GM23338 (cell line): ENCODE measurements around the gene TEDC2. TPM values are rescaled to one million over a fixed set of nuclear protein-coding genes. Genes with fewer than 3 reads are reported as not detected.
A peak's percentile ranks its signal among the peaks of the same experiment; 100 is the strongest.

Experiments used
- ATAC-seq: fragments of 200-7000 bp; cut with Tn5 transposase; 3 replicates; pipeline ENCODE4 v1.9.1; 2020
- DNase-seq: peaks from one replicate; pipeline ENCODE4 v3.0.0-alpha.2; 2015; ENCODE audit warnings: low spot score
- H2AFZ ChIP-seq: fragments of 200-600 bp; sonication (generic); 2 replicates; pipeline ENCODE4 v1.8.0; 2016; ENCODE audit warnings: antibody characterized with exemption, mild to moderate bottlenecking, moderate library complexity
- H3F3A ChIP-seq: fragments of 200-600 bp; sonication (generic); replicated peaks from 2 replicates; pipeline ENCODE4 v1.8.0; 2017; ENCODE audit warnings: antibody characterized with exemption, mixed run types, low read depth
- H3K27ac ChIP-seq: fragments of 200-600 bp; sonication (generic); 2 replicates; pipeline ENCODE4 v1.6.1; 2016; ENCODE audit warnings: low read depth
- H3K27me3 ChIP-seq: fragments of 200-600 bp; sonication (generic); 2 replicates; pipeline ENCODE4 v1.8.0; 2016; ENCODE audit warnings: mild to moderate bottlenecking, mixed run types, moderate library complexity; ENCODE audit not compliant: insufficient read depth
- H3K36me3 ChIP-seq: fragments of 200-600 bp; sonication (generic); 2 replicates; pipeline ENCODE4 v1.8.0; 2016; ENCODE audit warnings: mild to moderate bottlenecking; ENCODE audit not compliant: insufficient read depth
- H3K4me1 ChIP-seq: fragments of 200-600 bp; sonication (generic); 2 replicates; pipeline ENCODE4 v1.8.0; 2016; ENCODE audit warnings: mild to moderate bottlenecking, moderate library complexity; ENCODE audit not compliant: insufficient read depth
- H3K4me2 ChIP-seq: fragments of 200-600 bp; sonication (generic); 2 replicates; pipeline ENCODE4 v1.7.1; 2017; ENCODE audit warnings: mixed run types
- H3K4me3 ChIP-seq: fragments of 200-600 bp; sonication (generic); 2 replicates; pipeline ENCODE4 v1.6.1; 2016; ENCODE audit warnings: mixed run types
- H3K79me2 ChIP-seq: fragments of 200-600 bp; sonication (generic); replicated peaks from 2 replicates; pipeline ENCODE4 v1.8.0; 2017; ENCODE audit warnings: mild to moderate bottlenecking; ENCODE audit not compliant: insufficient read depth
- H3K9me2 ChIP-seq: fragments of 200-600 bp; sonication (generic); 2 replicates; pipeline ENCODE4 v1.8.0; 2017; ENCODE audit not compliant: insufficient read depth
- H4K20me1 ChIP-seq: fragments of 200-600 bp; sonication (generic); replicated peaks from 2 replicates; pipeline ENCODE4 v1.8.0; 2017; ENCODE audit warnings: mild to moderate bottlenecking; ENCODE audit not compliant: insufficient read depth
- H3K27ac Mint-ChIP-seq: 2 replicates; pipeline ENCODE4 v1.8.0; 2020; ENCODE audit warnings: inconsistent platforms, mild to moderate bottlenecking, moderate library complexity, mixed read lengths
- H3K27me3 Mint-ChIP-seq: 3 replicates; pipeline ENCODE4 v1.8.0; 2022; ENCODE audit warnings: low read depth, mild to moderate bottlenecking, moderate library complexity, mixed read lengths, inconsistent platforms; ENCODE audit not compliant: insufficient read depth, poor library complexity
- H3K36me3 Mint-ChIP-seq: 3 replicates; pipeline ENCODE4 v1.8.0; 2021; ENCODE audit warnings: low read depth, mild to moderate bottlenecking, inconsistent platforms, moderate library complexity, mixed read lengths
- H3K4me1 Mint-ChIP-seq: 3 replicates; pipeline ENCODE4 v1.8.0; 2020; ENCODE audit warnings: mild to moderate bottlenecking, inconsistent platforms, mixed read lengths
- H3K4me3 Mint-ChIP-seq: 3 replicates; pipeline ENCODE4 v1.8.0; 2021; ENCODE audit warnings: moderate library complexity, mild to moderate bottlenecking, inconsistent platforms, mixed read lengths
- H3K9me3 Mint-ChIP-seq: 3 replicates; pipeline ENCODE4 v1.8.0; 2020; ENCODE audit warnings: moderate library complexity, mild to moderate bottlenecking, inconsistent platforms, mixed read lengths
- CTCF ChIP-seq, 2 experiments: fragments of 200-600 bp in 1 of 2; sonication (generic) in 1 of 2; conservative IDR thresholded peaks; 2 replicates each; pipeline versions ENCODE4 v1.5.1 to v1.6.1; 2016 to 2017; ENCODE audit warnings: antibody characterized with exemption in 2 of 2, low read depth in 2 of 2, mild to moderate bottlenecking in 2 of 2, moderate library complexity in 1 of 2
- EZH2 ChIP-seq: fragments of 200-600 bp; sonication (generic); IDR thresholded peaks from one replicate; pipeline ENCODE4 v1.8.0; 2017; ENCODE audit warnings: antibody characterized with exemption, mild to moderate bottlenecking, low read depth; ENCODE audit not compliant: unreplicated experiment
- NANOG ChIP-seq: IDR thresholded peaks from 2 replicates; pipeline ENCODE4 v1.6.1; 2016; ENCODE audit warnings: antibody characterized with exemption, borderline replicate concordance
- POLR2AphosphoS5 ChIP-seq: IDR thresholded peaks from 2 replicates; pipeline ENCODE4 v1.6.1; 2016; ENCODE audit warnings: antibody characterized with exemption, low read depth
- STAT1 ChIP-seq: IDR thresholded peaks from one replicate; pipeline ENCODE4 v1.6.1; 2016; ENCODE audit warnings: antibody characterized with exemption; ENCODE audit not compliant: unreplicated experiment
- ZNF114 ChIP-seq: fragments of 250-450 bp; sonication (Bioruptor Pico); IDR thresholded peaks from 2 replicates; pipeline ENCODE4 v1.5.0; 2020; ENCODE audit warnings: mild to moderate bottlenecking, moderate library complexity
- ZNF331 ChIP-seq: fragments of 250-450 bp; sonication (Bioruptor Pico); IDR thresholded peaks from 2 replicates; pipeline ENCODE4 v1.5.0; 2020; ENCODE audit warnings: low read depth, mild to moderate bottlenecking, moderate library complexity
- polyA plus RNA-seq: library from polyadenylated mRNA; unstranded; fragments of >200 nt; fragmentation: Nextera tagmentation; extraction: Ambion mirVana; gene quantifications from 2 replicates; pipeline ENCODE4 v1.2.1, GENCODE V29; 2016
- total RNA-seq: library from RNA; depleted of rRNA; stranded (reverse); fragments of >200 nt; shearing (Covaris generic); gene quantifications from 2 replicates; pipeline ENCODE4 v1.2.3, GENCODE V29; 2014
- TF ChIP-seq, protein P1 (sequence below): IDR thresholded peaks from one replicate; pipeline ENCODE4 v1.6.1; 2018; ENCODE audit warnings: antibody characterized with exemption; ENCODE audit not compliant: unreplicated experiment
- TF ChIP-seq, protein P2 (sequence below): IDR thresholded peaks from 2 replicates; pipeline ENCODE4 v1.6.1; 2016; ENCODE audit warnings: antibody characterized with exemption

TEDC2 gene
- total and polyA plus RNA-seq, 2 experiments from 2014 or later: 50.6 to 98.9 TPM

GRCh38 chr16:2474877-2475412 lies 15.0 kb downstream of the TEDC2 start, which contains the start of gene TBC1D24:
TBC1D24 (plus strand) TSS chr16:2475127; CDS start chr16:2496149, 21,022 bp downstream.
- H3K27me3 ChIP-seq: peaks cover 59% of the 10 kb centered on the region
- peaks cover 13% of the 10 kb centered on the region for H3K4me1 ChIP-seq
- TF ChIP-seq NANOG (no peak), POLR2AphosphoS5 (peak; percentile 55; the same call in 1 of the 2 replicates), ZNF331 (no peak)
- TF ChIP-seq, protein P1, sequence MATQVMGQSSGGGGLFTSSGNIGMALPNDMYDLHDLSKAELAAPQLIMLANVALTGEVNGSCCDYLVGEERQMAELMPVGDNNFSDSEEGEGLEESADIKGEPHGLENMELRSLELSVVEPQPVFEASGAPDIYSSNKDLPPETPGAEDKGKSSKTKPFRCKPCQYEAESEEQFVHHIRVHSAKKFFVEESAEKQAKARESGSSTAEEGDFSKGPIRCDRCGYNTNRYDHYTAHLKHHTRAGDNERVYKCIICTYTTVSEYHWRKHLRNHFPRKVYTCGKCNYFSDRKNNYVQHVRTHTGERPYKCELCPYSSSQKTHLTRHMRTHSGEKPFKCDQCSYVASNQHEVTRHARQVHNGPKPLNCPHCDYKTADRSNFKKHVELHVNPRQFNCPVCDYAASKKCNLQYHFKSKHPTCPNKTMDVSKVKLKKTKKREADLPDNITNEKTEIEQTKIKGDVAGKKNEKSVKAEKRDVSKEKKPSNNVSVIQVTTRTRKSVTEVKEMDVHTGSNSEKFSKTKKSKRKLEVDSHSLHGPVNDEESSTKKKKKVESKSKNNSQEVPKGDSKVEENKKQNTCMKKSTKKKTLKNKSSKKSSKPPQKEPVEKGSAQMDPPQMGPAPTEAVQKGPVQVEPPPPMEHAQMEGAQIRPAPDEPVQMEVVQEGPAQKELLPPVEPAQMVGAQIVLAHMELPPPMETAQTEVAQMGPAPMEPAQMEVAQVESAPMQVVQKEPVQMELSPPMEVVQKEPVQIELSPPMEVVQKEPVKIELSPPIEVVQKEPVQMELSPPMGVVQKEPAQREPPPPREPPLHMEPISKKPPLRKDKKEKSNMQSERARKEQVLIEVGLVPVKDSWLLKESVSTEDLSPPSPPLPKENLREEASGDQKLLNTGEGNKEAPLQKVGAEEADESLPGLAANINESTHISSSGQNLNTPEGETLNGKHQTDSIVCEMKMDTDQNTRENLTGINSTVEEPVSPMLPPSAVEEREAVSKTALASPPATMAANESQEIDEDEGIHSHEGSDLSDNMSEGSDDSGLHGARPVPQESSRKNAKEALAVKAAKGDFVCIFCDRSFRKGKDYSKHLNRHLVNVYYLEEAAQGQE: no peak
- H3K4me1 Mint-ChIP-seq: peaks cover 15% of the 10 kb centered on the region
- H3K4me3 Mint-ChIP-seq: peak within 1 kb of the TSS; percentile 75
- no peaks in the 10 kb centered on the region for H3K9me3 Mint-ChIP-seq
- no peaks in the 10 kb centered on the region for H3K9me2 ChIP-seq
- no peak within 1 kb of the TSS for H3K27ac ChIP-seq
- H3K27ac Mint-ChIP-seq: no peak within 1 kb of the TSS
- H3F3A ChIP-seq: peaks cover 16% of the 10 kb centered on the region
- no peaks in the 10 kb centered on the region; the same call in 2 of the 3 replicates for H3K36me3 Mint-ChIP-seq
- peaks cover 40% of the 10 kb centered on the region for H3K27me3 Mint-ChIP-seq
- H3K79me2 ChIP-seq: peaks cover 14% of the 10 kb centered on the region
- peak within 1 kb of the TSS; percentile 78 for H3K4me3 ChIP-seq
- no peaks in the 10 kb centered on the region for H3K36me3 ChIP-seq
- peak within 1 kb of the TSS; percentile 91 for H3K4me2 ChIP-seq
- DNase-seq (peak; percentile 86), ATAC-seq (peak; percentile 50)
- peaks cover 30% of the 10 kb centered on the region for H4K20me1 ChIP-seq
- H2AFZ ChIP-seq: peak within 1 kb of the TSS; percentile 59; the same call in 1 of the 2 replicates

DNA sequence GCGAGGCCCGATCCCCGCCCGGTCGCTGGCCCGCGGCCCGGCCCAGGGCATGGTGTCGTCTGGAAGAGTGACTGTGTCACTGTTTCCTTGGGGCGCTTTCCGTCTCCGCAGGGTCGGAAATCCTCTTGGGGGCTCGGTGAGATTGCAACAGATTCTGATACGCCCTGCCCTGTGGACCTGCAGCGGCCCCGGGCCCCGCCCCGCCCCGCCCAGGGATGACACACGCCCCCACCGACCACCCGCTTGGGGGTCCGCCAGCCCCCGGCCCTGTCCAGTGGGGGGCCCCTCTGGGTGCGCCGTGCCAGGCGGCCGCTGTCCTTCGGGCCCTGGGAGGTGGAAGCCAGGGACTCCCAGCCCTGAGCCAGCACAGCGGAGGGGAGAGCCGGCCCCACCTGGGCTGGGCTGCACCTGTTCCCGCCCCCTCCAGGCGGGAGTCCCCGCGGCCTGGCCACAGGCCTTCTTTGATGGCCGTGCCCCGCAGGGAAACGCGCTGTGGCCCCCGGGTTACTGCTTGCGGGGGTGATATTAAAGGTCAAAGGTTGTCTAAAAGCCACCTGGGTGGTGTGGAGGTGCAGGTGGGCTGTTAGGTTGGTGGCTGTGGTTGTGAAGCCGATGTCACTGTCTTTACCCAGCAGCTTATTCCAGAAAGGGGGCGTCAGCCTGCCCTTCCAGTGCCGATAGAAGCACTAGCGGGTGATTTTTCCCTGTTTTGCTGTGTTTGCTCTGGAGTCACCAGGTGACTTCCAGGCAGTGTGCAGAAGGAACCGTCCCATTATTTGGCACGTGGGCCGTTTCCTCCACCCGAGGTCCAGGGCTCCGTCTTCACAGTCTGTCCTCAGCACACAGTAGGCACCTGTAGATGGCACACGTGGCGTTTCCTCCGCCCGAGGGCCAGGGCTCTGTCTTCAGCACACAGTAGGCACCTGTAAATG lies 15.8 kb downstream of the TEDC2 start:
- Histone ChIP-seq H3K4me1 (peaks cover 10% of the 10 kb centered on the region), H4K20me1 (peaks cover 32% of the 10 kb centered on the region), H3K27ac (no peak overlapping the region), H3K4me3 (peak overlapping the region; percentile 72), H3K36me3 (no peaks in the 10 kb centered on the region), H2AFZ (no peak overlapping the region), H3K79me2 (peaks cover 14% of the 10 kb centered on the region), H3K4me2 (peak overlapping the region; percentile 86), H3F3A (peaks cover 16% of the 10 kb centered on the region), H3K27me3 (peaks cover 51% of the 10 kb centered on the region), H3K9me2 (no peaks in the 10 kb centered on the region)
- Mint-ChIP-seq H3K9me3 (no peaks in the 10 kb centered on the region), H3K36me3 (no peaks in the 10 kb centered on the region; the same call in 2 of the 3 replicates), H3K27ac (no peak overlapping the region), H3K27me3 (peaks cover 33% of the 10 kb centered on the region), H3K4me1 (peaks cover 10% of the 10 kb centered on the region; the same call in 2 of the 3 replicates), H3K4me3 (peak overlapping the region; percentile 75)
- ATAC-seq: peak; percentile 37
- peak; percentile 61 for DNase-seq
- no peak for TF ChIP-seq POLR2AphosphoS5
- no peak for TF ChIP-seq EZH2
- TF ChIP-seq STAT1: no peak
- TF ChIP-seq CTCF (conservative IDR thresholded peaks at IDR 0.05; ENCODE audit: low read depth in 2 of 2): no peak
- TF ChIP-seq, protein P2, sequence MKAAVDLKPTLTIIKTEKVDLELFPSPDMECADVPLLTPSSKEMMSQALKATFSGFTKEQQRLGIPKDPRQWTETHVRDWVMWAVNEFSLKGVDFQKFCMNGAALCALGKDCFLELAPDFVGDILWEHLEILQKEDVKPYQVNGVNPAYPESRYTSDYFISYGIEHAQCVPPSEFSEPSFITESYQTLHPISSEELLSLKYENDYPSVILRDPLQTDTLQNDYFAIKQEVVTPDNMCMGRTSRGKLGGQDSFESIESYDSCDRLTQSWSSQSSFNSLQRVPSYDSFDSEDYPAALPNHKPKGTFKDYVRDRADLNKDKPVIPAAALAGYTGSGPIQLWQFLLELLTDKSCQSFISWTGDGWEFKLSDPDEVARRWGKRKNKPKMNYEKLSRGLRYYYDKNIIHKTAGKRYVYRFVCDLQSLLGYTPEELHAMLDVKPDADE: no peak
- TF ChIP-seq ZNF114: no peak
